Stimulated activated CD4-positive, alpha-beta T cell treated with anti-CD3 and anti-CD28 coated beads, Interleukin-15, amount 100 ng/mL, for 24 hours (primary cell): Measurements from ENCODE around the gene RABGGTB.
A peak's percentile ranks its signal among the peaks of the same experiment; 100 is the strongest.
"Not testable (repeated sequence)": the region's sequence is repeated elsewhere in the genome, so short reads cannot be mapped to it uniquely, and the experiment has no call there.

Experiments used
- DNase-seq: peaks from one replicate; pipeline ENCODE4 v3.0.0-alpha.2; 2020

RABGGTB gene

DNA sequence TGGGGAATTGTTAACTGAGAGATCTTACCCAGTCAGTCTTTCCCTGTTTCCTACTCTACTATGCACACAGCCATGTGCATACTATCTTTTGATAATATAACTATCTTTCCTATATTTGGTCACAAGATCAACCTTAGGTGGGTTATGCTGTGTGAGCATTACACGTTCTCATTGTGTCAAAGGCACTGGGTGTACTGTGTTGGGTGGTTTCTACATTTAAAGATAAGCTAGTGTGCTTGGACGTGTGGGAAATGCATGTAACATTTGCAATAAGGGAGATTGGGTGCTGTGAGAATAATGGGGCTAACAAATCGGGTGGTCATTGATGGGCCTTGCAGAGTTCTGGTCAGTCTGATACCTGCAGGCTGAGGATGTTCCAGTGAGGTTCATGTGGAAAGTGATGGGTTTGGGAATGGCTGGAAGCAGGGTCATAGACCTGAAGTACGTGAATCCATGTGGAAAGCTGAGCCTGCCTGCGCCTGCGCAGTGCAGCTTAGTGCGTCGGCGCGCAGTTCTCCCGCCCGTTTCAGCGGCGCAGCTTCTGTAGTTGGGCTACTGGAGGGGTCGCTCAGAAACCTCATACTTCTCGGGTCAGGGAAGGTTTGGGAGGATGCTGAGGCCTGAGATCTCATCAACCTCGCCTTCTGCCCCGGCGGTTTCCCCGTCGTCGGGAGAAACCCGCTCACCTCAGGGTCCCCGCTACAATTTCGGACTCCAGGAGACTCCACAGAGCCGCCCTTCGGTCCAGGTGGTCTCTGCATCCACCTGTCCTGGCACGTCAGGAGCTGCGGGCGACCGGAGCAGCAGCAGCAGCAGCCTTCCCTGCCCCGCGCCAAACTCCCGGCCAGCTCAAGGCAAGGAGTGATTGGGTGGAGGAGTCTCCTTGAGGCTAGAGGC is 10.6 kb downstream of the RABGGTB start, which contains the start of gene MSH4:
TSS of gene MSH4 (plus strand) at position 507 of the 897 bp plus-strand sequence. CDS start at position 611, 104 bp downstream.
- peak; percentile 68 for DNase-seq

DNA sequence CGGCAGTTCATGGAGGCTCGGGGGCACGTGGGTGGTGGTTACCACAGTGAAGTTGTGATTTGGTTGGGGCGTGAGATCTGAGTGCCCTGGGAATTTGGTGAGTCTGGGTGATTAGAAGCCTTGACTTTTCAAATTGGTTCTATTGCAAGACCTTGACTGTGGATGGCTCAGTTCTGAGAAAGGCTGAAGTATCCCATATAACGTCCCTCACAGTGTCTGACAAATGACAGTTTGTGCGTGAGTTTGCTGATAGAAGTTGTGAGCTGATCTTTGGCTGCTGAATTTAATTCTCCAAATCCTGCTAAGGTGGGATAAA is 11.2 kb downstream of the RABGGTB start:
- DNase-seq = no peak

DNA sequence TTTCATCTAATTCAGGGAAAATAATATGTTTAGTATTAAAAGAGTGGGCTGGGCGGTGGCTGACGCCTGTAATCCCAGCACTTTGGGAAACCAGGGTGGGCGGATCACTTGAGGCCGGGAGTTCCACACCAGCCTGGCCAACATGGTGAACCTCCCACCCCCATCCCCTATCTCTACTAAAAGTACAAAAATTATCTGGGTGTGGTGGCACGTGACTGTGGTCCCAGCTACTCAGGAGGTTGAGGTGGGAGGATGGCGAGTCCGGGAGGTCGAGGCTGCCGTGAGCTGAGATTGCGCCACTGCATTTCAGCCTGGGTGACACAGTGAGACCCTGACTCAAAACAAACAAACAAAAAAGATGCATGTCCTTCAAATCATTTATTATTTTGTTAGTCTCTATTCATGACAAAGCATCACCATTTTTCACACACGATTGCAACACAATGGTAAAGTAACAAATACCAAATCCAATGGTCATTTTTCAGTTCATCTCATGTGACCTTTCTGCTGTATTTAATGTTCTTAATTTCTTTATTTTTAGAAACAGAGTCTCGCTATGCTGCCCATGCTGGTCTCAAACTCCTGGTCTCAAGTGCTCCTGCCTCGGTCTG is 11.7 kb downstream of the RABGGTB start:
- DNase-seq = peak; percentile 40

DNA sequence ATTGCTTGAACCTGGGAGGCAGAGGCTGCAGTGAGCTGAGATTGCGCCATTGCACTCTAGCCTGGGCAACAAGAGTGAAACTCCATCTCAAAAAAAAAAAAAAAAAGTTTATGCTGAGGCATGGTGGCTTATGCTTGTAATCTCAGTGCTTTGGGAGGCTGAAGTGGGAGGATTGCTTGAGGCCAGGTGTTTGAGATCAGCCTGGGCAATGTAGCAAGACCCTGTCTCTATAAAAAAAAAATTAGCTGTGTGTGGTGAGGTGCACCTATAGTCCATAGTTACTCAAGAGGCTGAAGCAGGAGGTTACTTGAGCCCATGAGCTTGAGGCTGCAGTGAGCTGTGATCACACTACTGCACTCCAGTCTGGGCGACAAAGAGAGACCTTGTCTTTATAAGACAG is 15.4 kb downstream of the RABGGTB start:
- DNase-seq = not testable (repeated sequence)

DNA sequence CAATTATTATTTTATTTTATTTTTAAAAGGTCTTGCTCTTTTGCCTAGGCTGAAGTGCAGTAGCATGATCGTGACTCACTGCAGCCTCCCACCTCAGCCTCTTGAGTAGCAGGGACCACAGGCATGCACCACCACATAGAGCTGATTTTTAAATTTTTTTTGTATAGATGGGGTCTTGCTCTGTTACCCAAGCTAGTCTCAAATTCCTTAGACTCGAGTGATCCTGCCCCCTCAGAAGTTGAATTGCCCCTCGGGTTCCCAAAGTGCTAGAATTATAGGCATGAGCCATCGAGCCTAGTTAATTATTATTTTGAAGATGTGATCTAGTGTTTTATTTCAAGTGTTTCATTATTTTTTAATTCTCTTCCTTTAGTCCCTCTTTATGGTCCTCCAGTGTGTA is 22.9 kb downstream of the RABGGTB start:
- DNase-seq = no peak

DNA sequence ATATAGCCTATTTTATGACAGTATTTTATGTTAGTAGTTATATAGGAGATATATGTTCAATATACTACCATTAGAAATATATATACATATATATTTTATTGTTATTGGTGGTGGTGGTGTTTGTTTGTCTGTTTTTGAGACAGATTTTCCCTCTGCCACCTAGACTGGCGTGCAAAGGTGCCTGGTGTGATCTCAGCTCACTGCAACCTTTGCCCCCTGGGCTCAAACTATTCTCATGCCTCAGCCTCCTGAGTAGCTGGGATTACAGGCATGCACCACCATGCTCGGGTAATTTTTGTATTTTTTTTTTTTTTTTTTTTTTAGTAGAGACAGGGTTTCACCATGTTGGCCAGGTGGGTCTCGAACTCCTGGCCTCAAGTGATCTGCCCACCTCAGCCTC is 24.1 kb downstream of the RABGGTB start:
- DNase-seq = not testable (repeated sequence)

DNA sequence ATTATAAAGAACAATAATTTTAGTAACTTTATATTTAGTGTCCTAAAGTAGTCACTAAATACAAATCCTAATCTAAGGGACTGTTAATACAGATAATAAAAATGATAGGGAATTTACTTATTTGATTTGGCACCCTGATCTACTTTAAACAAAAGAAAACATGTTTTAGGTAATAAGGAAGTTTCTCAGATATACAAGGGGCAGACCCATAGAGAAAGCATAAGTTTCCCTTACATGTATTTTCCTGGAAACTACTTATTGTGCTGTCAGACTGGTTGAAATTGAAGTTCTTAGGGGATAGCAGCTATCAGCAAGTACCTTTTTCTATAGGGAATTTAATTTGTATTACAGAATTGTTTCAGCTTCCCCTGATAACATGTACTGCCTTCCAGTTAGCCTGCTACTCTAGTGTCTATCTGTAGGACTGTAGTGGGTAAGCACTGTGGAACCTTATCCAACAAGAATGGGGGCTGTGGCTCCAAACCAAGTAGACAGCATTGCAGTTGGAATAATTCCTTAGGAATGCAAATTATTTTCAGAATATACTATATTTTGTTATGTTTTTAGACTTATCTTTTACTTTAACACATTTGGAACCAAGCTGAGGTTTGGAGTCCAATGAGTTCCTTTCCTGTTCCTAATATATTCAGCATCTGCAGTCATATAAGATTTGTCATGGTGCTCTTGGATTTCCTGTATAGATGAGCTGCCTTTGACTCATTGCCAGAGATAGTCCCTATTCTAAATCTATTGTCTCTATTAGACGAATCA is 25.3 kb downstream of the RABGGTB start:
- no peak for DNase-seq

DNA sequence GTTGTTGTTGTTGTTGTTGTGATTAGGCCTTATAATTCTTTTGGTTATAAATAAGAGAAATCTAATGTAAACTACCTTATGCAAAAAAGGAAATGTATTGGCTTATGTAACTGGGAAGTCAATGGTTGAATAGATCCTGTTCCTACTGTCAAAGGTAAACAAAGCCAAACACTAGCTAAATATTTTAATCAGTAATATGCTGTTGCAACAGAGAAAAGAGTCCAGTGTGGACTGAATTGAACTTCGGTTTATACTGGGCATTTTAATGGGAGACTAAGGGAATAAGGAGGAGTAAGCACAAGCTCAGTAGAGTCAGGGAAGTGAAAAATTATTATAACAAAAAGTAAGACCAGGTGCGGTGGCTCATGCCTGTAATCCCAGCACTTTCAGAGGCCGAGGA is 26.0 kb downstream of the RABGGTB start:
- no peak for DNase-seq

DNA sequence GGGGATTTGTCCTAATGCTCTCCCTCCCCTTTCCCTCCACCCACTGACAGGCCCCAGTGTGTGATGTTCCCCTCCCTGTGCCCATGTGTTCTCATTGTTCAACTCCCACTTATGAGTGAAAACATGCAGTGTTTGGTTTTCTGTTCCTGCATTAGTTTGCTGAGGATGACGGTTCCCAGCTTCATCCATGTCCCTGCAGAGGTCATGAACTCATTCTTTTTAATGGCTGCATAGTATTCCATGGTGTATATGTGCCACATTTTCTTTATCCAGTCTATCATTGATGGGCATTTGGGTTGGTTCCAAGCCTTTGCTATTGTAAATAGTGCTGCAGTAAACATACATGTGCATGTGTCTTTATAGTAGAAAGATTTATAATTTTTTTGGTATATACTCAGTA is 37.5 kb downstream of the RABGGTB start:
- not testable (repeated sequence) for DNase-seq

DNA sequence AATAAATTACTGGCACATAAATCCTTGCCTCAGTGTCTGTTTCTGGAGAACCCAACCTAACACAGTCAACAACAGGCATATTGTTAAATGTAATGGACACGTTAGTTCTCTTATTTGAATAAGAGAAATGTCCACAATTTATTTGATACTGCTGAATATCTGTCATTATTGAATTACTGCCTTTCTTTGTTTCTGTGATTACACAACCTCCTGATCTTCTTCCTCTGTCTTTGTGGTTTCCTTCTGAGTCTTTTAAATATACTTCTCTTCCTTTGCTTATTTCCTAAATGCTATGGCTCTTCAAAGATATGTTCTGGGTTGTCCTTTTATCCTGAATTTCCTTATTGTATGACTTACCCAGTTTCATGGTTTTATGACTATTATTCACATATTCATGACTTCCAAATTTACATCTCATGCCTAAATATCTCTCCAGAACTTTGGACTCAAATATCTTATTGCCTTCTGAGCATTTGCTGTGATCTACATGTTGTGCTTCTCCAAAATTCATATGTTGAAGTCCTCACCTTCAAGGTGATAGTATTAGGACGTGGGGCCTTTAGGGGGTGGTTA is 50.6 kb downstream of the RABGGTB start:
- no peak for DNase-seq

DNA sequence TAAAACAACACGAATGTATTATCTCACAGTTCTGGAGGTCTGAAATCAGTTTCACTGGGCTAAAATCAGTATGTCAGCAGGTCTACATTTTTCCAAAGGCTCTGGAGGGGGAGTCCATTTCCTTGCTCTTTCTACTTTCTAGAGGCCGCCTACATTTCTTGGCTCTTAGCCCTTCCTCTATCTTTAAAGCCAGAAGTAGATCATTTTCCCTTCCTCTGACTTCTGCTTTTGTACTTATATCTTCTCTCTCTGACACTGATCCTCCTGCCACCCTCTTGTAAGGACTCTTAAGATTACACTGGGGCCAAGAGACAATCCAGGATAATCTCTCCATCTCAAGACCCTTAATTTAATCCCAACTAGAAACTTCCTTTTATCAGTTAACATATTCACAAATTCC is 52.0 kb downstream of the RABGGTB start:
- no peak for DNase-seq

DNA sequence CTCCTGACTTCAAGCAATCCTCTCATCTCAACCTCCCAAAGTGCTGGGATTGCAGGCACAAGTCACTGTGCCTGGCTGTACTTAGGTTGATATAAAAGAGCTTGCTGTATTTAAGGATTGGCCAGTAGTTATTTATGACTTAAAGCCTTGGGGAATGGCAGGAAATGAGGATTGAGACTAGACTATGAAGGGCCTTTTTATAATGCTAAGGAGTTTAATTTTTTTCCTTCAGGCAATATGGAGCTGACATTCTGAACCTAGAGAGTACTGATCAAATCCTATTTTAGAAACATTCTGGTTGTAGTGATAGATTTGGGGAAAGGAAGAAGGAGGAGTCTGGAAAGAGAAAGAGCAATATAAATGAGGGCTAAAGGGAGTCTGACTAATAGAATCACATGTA is 55.4 kb downstream of the RABGGTB start:
- DNase-seq = no peak
